IPS-11a (cell line): ENCODE results near the gene DPYSL4.

ENCODE experiments used
- H3K4me3 ChIP-seq: one replicate; pipeline ENCODE4 v1.5.1; 2013; ENCODE audit warnings: low read depth, low read length, control low read depth

DPYSL4 gene

GRCh38 chr10:132176623-132177500 lies 9.9 kb upstream of the DPYSL4 start:
- no peak overlapping the region for H3K4me3 ChIP-seq

GRCh38 chr10:132178046-132178445 lies 8.7 kb upstream of the DPYSL4 start:
- no peak overlapping the region for H3K4me3 ChIP-seq

- no peak overlapping the region for H3K4me3 ChIP-seq
Measured at GRCh38 chr10:132178672-132179545, 7.8 kb upstream of the DPYSL4 start.

- no peak overlapping the region for H3K4me3 ChIP-seq
Measured at GRCh38 chr10:132179551-132180392, 7.0 kb upstream of the DPYSL4 start.

GRCh38 chr10:132180736-132181135 lies 6.0 kb upstream of the DPYSL4 start:
- no peak overlapping the region for H3K4me3 ChIP-seq

- no peak overlapping the region for H3K4me3 ChIP-seq
Measured at GRCh38 chr10:132181691-132182425, 4.9 kb upstream of the DPYSL4 start.

- no peak overlapping the region for H3K4me3 ChIP-seq
Measured at GRCh38 chr10:132182591-132182990, 4.2 kb upstream of the DPYSL4 start.

GRCh38 chr10:132183046-132183445 lies 3.7 kb upstream of the DPYSL4 start:
- no peak overlapping the region for H3K4me3 ChIP-seq

- H3K4me3 ChIP-seq = no peak overlapping the region
Measured at GRCh38 chr10:132184816-132185593, 1.7 kb upstream of the DPYSL4 start.

- no peak overlapping the region for H3K4me3 ChIP-seq
Measured at GRCh38 chr10:132185601-132186487, 904 bp upstream of the DPYSL4 start.

- peak overlapping the region; percentile 47 for H3K4me3 ChIP-seq
Measured at GRCh38 chr10:132187430-132188138, 836 bp downstream of the DPYSL4 start.

- no peak overlapping the region for H3K4me3 ChIP-seq
Measured at GRCh38 chr10:132188331-132188730, 1.6 kb downstream of the DPYSL4 start.

GRCh38 chr10:132189016-132189415 lies 2.3 kb downstream of the DPYSL4 start:
- H3K4me3 ChIP-seq = no peak overlapping the region

- no peak overlapping the region for H3K4me3 ChIP-seq
Measured at GRCh38 chr10:132189810-132190422, 3.2 kb downstream of the DPYSL4 start.

GRCh38 chr10:132192076-132192975 lies 5.6 kb downstream of the DPYSL4 start:
- H3K4me3 ChIP-seq = no peak overlapping the region

GRCh38 chr10:132192991-132193665 lies 6.4 kb downstream of the DPYSL4 start:
- H3K4me3 ChIP-seq = no peak overlapping the region
